Left lung (tissue), 10 donors: ENCODE data around the gene FAM78B. TPM values are rescaled to one million over a fixed set of nuclear protein-coding genes. Genes with fewer than 3 reads are reported as not detected.

ENCODE experiments used
- ATAC-seq: fragments of 200-7000 bp; cut with Tn5 transposase; one replicate; pipeline ENCODE4 v1.9.1; 2020; ENCODE audit warnings: moderate library complexity
- DNase-seq, 4 donors: peaks; one replicate each; pipeline ENCODE4 v3.0.0-alpha.2; 2013 to 2020
- H3K27ac ChIP-seq, 2 donors: fragments of 200-600 bp; sonication (generic) in 1 of 2; one replicate each; pipeline versions ENCODE4 v1.5.0 to v1.8.0; 2020 to 2021
- H3K27me3 ChIP-seq, 2 donors: fragments of 200-600 bp; sonication (generic) in 1 of 2; one replicate each; pipeline versions ENCODE4 v1.5.0 to v1.8.0; 2020 to 2021
- H3K36me3 ChIP-seq, 2 donors: fragments of 200-600 bp; sonication (generic) in 1 of 2; one replicate each; pipeline versions ENCODE4 v1.5.0 to v1.8.0; 2020 to 2021
- H3K4me1 ChIP-seq, 2 donors: fragments of 200-600 bp; one replicate each; pipeline ENCODE4 v1.8.0; 2021
- H3K4me3 ChIP-seq, 2 donors: fragments of 200-600 bp; sonication (generic) in 1 of 2; one replicate each; pipeline versions ENCODE4 v1.5.0 to v1.8.0; 2020 to 2021; ENCODE audit warnings: mild to moderate bottlenecking in 1 of 2
- H3K9me3 ChIP-seq, 2 donors: fragments of 200-600 bp; sonication (generic) in 1 of 2; one replicate each; pipeline versions ENCODE4 v1.5.0 to v1.8.0; 2020 to 2021
- CTCF ChIP-seq, 2 donors: fragments of 200-600 bp; sonication (generic) in 1 of 2; IDR thresholded peaks; one replicate each; pipeline versions ENCODE4 v1.5.0 to v1.8.0; 2021; ENCODE audit warnings: antibody characterized with exemption in 2 of 2
- intact Hi-C, 2 donors: fragments of 100-400 bp; cut with DNase I; formaldehyde crosslinking; loops; one replicate each; pipeline versions ENCODE4 v1.11.2 to v1.14.2; 2022
- polyA plus RNA-seq, 6 donors: library from polyadenylated mRNA; unstranded; fragments of 120-200 nt; gene quantifications; one replicate each; pipeline ENCODE4 v1.2.1, GENCODE V29; 2013; ENCODE audit not compliant: insufficient read length in 6 of 6
- total RNA-seq, 2 donors: library from RNA; stranded (reverse); fragmentation: NEBNext Ultra II Directional; extraction: Animal tissue kit (Norgen Biotek cat#: 25700); gene quantifications; one replicate each; pipeline ENCODE4 v1.2.1, GENCODE V29; 2021
- donor health status: DM: no; HTN: yes; CAD: no.
- donor health status: DM: no; HTN: no; CAD: no.

FAM78B gene
- total and polyA plus RNA-seq, 8 donors: 0.81 to 1.1 (median 0.92) TPM

GRCh38 chr1:166089804-166090203 is 77.0 kb downstream of the FAM78B start:
- H3K4me3 ChIP-seq: no peak overlapping the region
- H3K27me3 ChIP-seq: no peaks in the 10 kb centered on the region
- peak in 1 of 4 donors; percentile 45 for DNase-seq
- H3K9me3 ChIP-seq: no peaks in the 10 kb centered on the region
- no peaks in the 10 kb centered on the region for H3K36me3 ChIP-seq
- intact Hi-C loops: no loop called here
- H3K4me1 ChIP-seq: no peaks in the 10 kb centered on the region
- ATAC-seq: no peak
- H3K27ac ChIP-seq: no peak overlapping the region
- TF ChIP-seq CTCF (IDR thresholded peaks at IDR 0.05): no peak

- H3K27ac ChIP-seq: no peak overlapping the region
- no peaks in the 10 kb centered on the region for H3K4me1 ChIP-seq
- no peaks in the 10 kb centered on the region for H3K9me3 ChIP-seq
- no peak for DNase-seq
- no peak overlapping the region for H3K4me3 ChIP-seq
- no peaks in the 10 kb centered on the region for H3K36me3 ChIP-seq
- intact Hi-C loops: no loop called here
- no peaks in the 10 kb centered on the region for H3K27me3 ChIP-seq
- no peak for ATAC-seq
- TF ChIP-seq CTCF (IDR thresholded peaks at IDR 0.05): no peak
Observed at GRCh38 chr1:166088572-166088955, 78.2 kb downstream of the FAM78B start.

- Histone ChIP-seq H3K4me1 (no peaks in the 10 kb centered on the region), H3K4me3 (no peak overlapping the region), H3K36me3 (no peaks in the 10 kb centered on the region), H3K27ac (no peak overlapping the region), H3K9me3 (no peaks in the 10 kb centered on the region), H3K27me3 (no peaks in the 10 kb centered on the region)
- ATAC-seq (no peak), DNase-seq (no peak)
- TF ChIP-seq CTCF (IDR thresholded peaks at IDR 0.05): no peak
- intact Hi-C loops: no loop called here
Observed at GRCh38 chr1:166087734-166088571, 78.8 kb downstream of the FAM78B start.

GRCh38 chr1:166086113-166086883 is 80.5 kb downstream of the FAM78B start:
- no peak overlapping the region for H3K4me3 ChIP-seq
- H3K27me3 ChIP-seq: no peaks in the 10 kb centered on the region
- DNase-seq (no peak), ATAC-seq (no peak)
- no peaks in the 10 kb centered on the region for H3K36me3 ChIP-seq
- no peak overlapping the region for H3K27ac ChIP-seq
- intact Hi-C loops: no loop called here
- H3K4me1 ChIP-seq: no peaks in the 10 kb centered on the region
- no peaks in the 10 kb centered on the region for H3K9me3 ChIP-seq
- no peak for TF ChIP-seq CTCF (IDR thresholded peaks at IDR 0.05)

GRCh38 chr1:166084613-166085012 is 82.2 kb downstream of the FAM78B start:
- intact Hi-C loops: no loop called here
- DNase-seq (no peak), ATAC-seq (no peak)
- Histone ChIP-seq H3K4me3 (no peak overlapping the region), H3K4me1 (no peaks in the 10 kb centered on the region), H3K27me3 (no peaks in the 10 kb centered on the region), H3K27ac (no peak overlapping the region), H3K9me3 (no peaks in the 10 kb centered on the region), H3K36me3 (no peaks in the 10 kb centered on the region)
- no peak for TF ChIP-seq CTCF (IDR thresholded peaks at IDR 0.05)
